Smooth muscle cell (in vitro differentiated cells): ENCODE data around the gene NKX6-2. TPM values are rescaled to one million over a fixed set of nuclear protein-coding genes. Genes with fewer than 3 reads are reported as not detected.

Experiments
- DNase-seq: peaks from one replicate; lab custom pipeline; 2025; ENCODE audit not compliant: unreplicated experiment; lab: John Stamatoyannopoulos, UW
- H2AFZ ChIP-seq: fragments of 200-600 bp; sonication (generic); 2 replicates; pipeline ENCODE4 v1.6.0; 2016; ENCODE audit warnings: antibody characterized with exemption, low read depth, mild to moderate bottlenecking
- H3F3A ChIP-seq: fragments of 200-600 bp; sonication (generic); 2 replicates; pipeline ENCODE4 v1.6.0; 2017; ENCODE audit warnings: antibody characterized with exemption, low read depth
- H3K27ac ChIP-seq: fragments of 200-600 bp; sonication (generic); 2 replicates; pipeline ENCODE4 v1.5.1; 2016; ENCODE audit warnings: low read depth, mild to moderate bottlenecking
- H3K27me3 ChIP-seq: fragments of 200-600 bp; sonication (generic); 2 replicates; pipeline ENCODE4 v1.6.1; 2016; ENCODE audit warnings: low read depth, mild to moderate bottlenecking
- H3K36me3 ChIP-seq: fragments of 200-600 bp; sonication (generic); 2 replicates; pipeline ENCODE4 v1.5.1; 2016; ENCODE audit warnings: low read depth
- H3K4me1 ChIP-seq: fragments of 200-600 bp; sonication (generic); 2 replicates; pipeline ENCODE4 v1.5.1; 2016; ENCODE audit warnings: low read depth
- H3K4me2 ChIP-seq: fragments of 200-600 bp; sonication (generic); 2 replicates; pipeline ENCODE4 v1.6.0; 2016; ENCODE audit warnings: mild to moderate bottlenecking
- H3K4me3 ChIP-seq: fragments of 200-600 bp; sonication (generic); 2 replicates; pipeline ENCODE4 v1.5.1; 2016; ENCODE audit warnings: mild to moderate bottlenecking
- H3K79me2 ChIP-seq: fragments of 200-600 bp; sonication (generic); 2 replicates; pipeline ENCODE4 v1.6.0; 2016; ENCODE audit warnings: low read depth, mild to moderate bottlenecking
- H3K9ac ChIP-seq: fragments of 200-600 bp; sonication (generic); 2 replicates; pipeline ENCODE4 v1.6.0; 2016; ENCODE audit warnings: low read depth
- H3K9me3 ChIP-seq: fragments of 200-600 bp; sonication (generic); replicated peaks from 2 replicates; pipeline ENCODE4 v1.5.1; 2016; ENCODE audit warnings: low read depth
- H4K20me1 ChIP-seq: fragments of 200-600 bp; sonication (generic); 2 replicates; pipeline ENCODE4 v1.6.0; 2016; ENCODE audit warnings: low read depth
- WGBS: methylation state at CpG from one replicate; pipeline ENCODE4 v1.1.7; 2016; ENCODE audit warnings: low lambda C conversion rate; 5-methylcytosine and 5-hydroxymethylcytosine counted together
- polyA plus RNA-seq: library from polyadenylated mRNA; unstranded; fragments of >200 nt; fragmentation: Nextera tagmentation; extraction: Ambion mirVana; gene quantifications from 2 replicates; pipeline ENCODE4 v1.2.1, GENCODE V29; 2016
- total RNA-seq: library from RNA; depleted of rRNA; stranded (reverse); fragments of >200 nt; gene quantifications from 2 replicates; pipeline ENCODE4 v1.2.3, GENCODE V29; 2014
- TF ChIP-seq, protein P1 (sequence below): fragments of 200-600 bp; sonication (generic); IDR thresholded peaks from 2 replicates; pipeline ENCODE4 v1.5.1; 2017; ENCODE audit warnings: borderline replicate concordance, mild to moderate bottlenecking, antibody characterized with exemption; ENCODE audit not compliant: insufficient read depth, poor library complexity, severe bottlenecking

NKX6-2 gene
- total and polyA plus RNA-seq, 2 experiments from 2014 or later = 12.7 TPM; not detected in 1

DNA sequence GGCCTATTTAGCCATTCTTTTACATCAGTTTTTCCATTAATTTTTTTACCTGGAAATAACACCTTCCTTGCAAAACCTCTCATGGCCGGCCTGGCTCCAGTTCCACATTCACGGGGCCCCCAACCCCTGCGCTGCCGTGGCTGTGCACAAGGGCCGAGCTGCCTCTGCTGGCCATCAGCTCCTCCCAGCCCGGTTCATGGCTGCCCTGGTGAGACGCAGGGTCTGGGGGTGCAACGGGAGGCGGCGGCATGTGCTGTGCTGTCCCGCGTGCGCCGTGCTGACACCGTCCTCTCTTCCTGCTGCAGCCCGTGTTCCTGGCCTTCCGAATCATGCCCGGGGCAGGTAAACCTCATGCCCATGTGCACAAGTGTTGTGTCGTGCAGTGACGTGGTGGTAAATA lies 4.4 kb downstream of the NKX6-2 start:
- Histone ChIP-seq H3K27ac (no peak overlapping the region), H3K9ac (no peak overlapping the region), H3K9me3 (no peaks in the 10 kb centered on the region), H3K4me3 (no peak overlapping the region), H3K36me3 (no peaks in the 10 kb centered on the region), H3K4me2 (no peak overlapping the region), H3F3A (peaks cover 6% of the 10 kb centered on the region), H3K79me2 (no peaks in the 10 kb centered on the region), H2AFZ (no peak overlapping the region), H4K20me1 (peaks cover 67% of the 10 kb centered on the region), H3K4me1 (no peaks in the 10 kb centered on the region), H3K27me3 (peaks cover 53% of the 10 kb centered on the region)
- 97% methylated on average over 20 of the region's 20 CpGs for WGBS
- TF ChIP-seq, protein P1, sequence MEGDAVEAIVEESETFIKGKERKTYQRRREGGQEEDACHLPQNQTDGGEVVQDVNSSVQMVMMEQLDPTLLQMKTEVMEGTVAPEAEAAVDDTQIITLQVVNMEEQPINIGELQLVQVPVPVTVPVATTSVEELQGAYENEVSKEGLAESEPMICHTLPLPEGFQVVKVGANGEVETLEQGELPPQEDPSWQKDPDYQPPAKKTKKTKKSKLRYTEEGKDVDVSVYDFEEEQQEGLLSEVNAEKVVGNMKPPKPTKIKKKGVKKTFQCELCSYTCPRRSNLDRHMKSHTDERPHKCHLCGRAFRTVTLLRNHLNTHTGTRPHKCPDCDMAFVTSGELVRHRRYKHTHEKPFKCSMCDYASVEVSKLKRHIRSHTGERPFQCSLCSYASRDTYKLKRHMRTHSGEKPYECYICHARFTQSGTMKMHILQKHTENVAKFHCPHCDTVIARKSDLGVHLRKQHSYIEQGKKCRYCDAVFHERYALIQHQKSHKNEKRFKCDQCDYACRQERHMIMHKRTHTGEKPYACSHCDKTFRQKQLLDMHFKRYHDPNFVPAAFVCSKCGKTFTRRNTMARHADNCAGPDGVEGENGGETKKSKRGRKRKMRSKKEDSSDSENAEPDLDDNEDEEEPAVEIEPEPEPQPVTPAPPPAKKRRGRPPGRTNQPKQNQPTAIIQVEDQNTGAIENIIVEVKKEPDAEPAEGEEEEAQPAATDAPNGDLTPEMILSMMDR = no peak
- DNase-seq = no peak

DNA sequence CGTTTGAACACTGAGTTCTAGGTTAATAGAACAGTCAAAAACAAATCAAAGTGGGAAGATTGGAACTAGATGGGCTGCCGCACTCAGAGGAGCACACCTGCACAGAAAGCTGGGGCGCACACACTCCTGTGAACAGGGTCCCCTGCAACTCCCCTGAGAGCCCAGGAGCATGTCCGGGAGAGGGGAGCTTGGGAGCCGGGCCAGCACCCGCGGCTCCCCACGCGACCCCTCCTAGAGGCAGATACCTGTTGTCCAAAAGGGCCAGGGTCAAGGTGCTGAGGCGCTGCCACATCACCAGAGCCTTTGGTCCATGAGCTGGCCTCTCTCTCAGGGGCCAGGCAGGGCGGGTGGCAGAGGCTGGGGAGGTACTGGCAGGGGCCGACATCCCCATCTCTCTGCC lies 5.6 kb downstream of the NKX6-2 start:
- Histone ChIP-seq H3K79me2 (no peaks in the 10 kb centered on the region), H3K9me3 (no peaks in the 10 kb centered on the region), H3K36me3 (no peaks in the 10 kb centered on the region), H3K4me1 (no peaks in the 10 kb centered on the region), H3K27ac (no peak overlapping the region), H3F3A (peaks cover 6% of the 10 kb centered on the region), H3K9ac (no peak overlapping the region), H3K4me3 (no peak overlapping the region), H3K27me3 (peaks cover 44% of the 10 kb centered on the region), H3K4me2 (no peak overlapping the region), H2AFZ (no peak overlapping the region), H4K20me1 (peaks cover 72% of the 10 kb centered on the region)
- DNase-seq = no peak
- TF ChIP-seq, protein P1 = no peak
- 96% methylated on average over 11 of the region's 12 CpGs for WGBS

DNA sequence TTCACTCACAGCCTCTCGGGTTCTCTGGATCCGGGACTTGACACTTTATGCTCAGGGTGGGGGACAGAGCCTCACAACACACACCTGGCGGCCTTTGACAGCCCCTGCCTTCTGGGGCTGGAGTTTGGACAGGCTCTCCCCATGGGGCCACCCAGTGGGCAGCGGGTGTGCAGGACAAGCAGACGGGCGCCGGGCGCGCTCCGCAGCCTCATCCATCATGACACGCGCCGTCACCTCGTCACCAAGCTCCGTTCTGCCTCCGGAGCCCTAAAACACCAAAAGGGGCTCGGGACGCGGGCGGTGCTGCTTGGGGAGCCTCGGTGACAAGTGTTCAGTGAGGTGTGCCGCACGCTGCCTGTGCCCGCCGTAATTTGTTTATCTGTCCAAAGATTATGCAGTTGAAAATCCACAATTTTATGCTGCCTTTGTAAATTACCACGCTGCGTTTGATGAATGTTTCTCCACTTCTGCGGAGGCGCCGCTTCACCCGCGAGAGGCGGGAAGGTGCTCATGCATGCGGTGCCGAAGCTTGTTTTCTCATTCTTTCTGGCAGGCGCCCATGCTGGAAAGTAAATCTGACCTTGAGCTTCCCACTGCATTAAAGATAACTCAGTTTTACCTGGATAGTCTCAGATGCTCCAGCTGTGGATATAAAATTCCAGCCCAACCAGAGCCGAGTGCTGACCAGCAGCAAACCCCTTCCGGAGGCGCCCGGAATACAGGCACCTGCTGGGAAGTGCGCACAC lies 6.2 kb downstream of the NKX6-2 start:
- Histone ChIP-seq H3K4me1 (no peaks in the 10 kb centered on the region), H3K27ac (no peak overlapping the region), H3K9me3 (no peaks in the 10 kb centered on the region), H3K79me2 (no peaks in the 10 kb centered on the region), H3K4me2 (no peak overlapping the region), H3K27me3 (peaks cover 38% of the 10 kb centered on the region), H2AFZ (no peak overlapping the region), H3F3A (peaks cover 6% of the 10 kb centered on the region), H3K9ac (no peak overlapping the region), H3K36me3 (no peaks in the 10 kb centered on the region), H3K4me3 (no peak overlapping the region), H4K20me1 (peaks cover 68% of the 10 kb centered on the region)
- WGBS = 97% methylated on average over 41 of the region's 41 CpGs
- TF ChIP-seq, protein P1 = no peak
- no peak for DNase-seq

DNA sequence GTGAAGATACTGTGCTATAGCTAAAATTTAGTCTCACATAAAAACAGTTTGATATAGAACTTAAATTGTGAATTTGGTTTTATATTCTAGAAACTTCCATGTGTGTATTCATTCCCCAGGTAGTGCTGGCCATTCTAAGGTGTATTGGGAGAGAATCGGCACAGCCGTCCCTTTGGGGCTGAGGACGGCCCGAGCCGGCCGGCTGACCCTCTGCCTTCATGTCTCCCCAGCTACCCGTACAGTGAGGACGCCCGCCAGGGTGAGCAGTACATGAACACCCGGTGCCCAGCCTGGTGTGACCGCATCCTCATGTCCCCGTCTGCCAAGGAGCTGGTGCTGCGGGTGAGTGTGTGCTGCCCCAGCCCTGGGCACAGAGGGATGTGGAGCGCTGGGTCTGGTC lies 8.5 kb downstream of the NKX6-2 start:
- no peak for DNase-seq
- Histone ChIP-seq H3K79me2 (no peaks in the 10 kb centered on the region), H3K9me3 (no peaks in the 10 kb centered on the region), H2AFZ (no peak overlapping the region), H3K27ac (no peak overlapping the region), H3K27me3 (peaks cover 15% of the 10 kb centered on the region), H3F3A (no peaks in the 10 kb centered on the region), H3K4me2 (no peak overlapping the region), H3K36me3 (no peaks in the 10 kb centered on the region), H3K4me1 (no peaks in the 10 kb centered on the region), H3K9ac (no peak overlapping the region), H3K4me3 (no peak overlapping the region), H4K20me1 (peaks cover 45% of the 10 kb centered on the region)
- TF ChIP-seq, protein P1 = no peak
- 96% methylated on average over 14 of the region's 14 CpGs for WGBS
